HCT116 (cell line): Measurements from ENCODE around the gene DFFA. TPM values are rescaled to one million over a fixed set of nuclear protein-coding genes. Genes with fewer than 3 reads are reported as not detected.

Experiments
- ATAC-seq: fragments of 200-7000 bp; cut with Tn5 transposase; 2 replicates; pipeline ENCODE4 v1.9.1; 2020; ENCODE audit warnings: mild to moderate bottlenecking, moderate library complexity
- BruUV-seq: library from RNA; stranded (reverse); fragments of 400-500 nt; replicated peaks from 2 replicates; lab custom pipeline; 2021; lab: Mats Ljungman, UMichigan
- CTCF ChIA-PET: fragments of 300-600 bp; sonication (Branson Sonifier 250); formaldehyde crosslinking; loops from one replicate; lab custom pipeline; 2021; ENCODE audit warnings: antibody characterized with exemption; lab: Charles Lee
- POLR2A ChIA-PET: fragments of 300-600, 350-600 bp; sonication (Branson Sonifier 250); formaldehyde crosslinking; loops from one replicate; lab custom pipeline; 2021; ENCODE audit warnings: antibody characterized with exemption; lab: Charles Lee
- RAD21 ChIA-PET, 2 experiments: fragments of 300-600 bp; sonication (Branson Sonifier 250); formaldehyde crosslinking; loops; one replicate each; lab custom pipeline; 2023; ENCODE audit warnings: low total read pairs in 2 of 2; ENCODE audit not compliant: uncharacterized antibody in 2 of 2, unreplicated experiment in 2 of 2, low non-redundant PET in 1 of 2; lab: Charles Lee
- DNase-seq: peaks from one replicate; pipeline ENCODE4 v3.0.0-alpha.2; 2010; ENCODE audit warnings: low read depth, low spot score
- H2AFZ ChIP-seq: fragments of 200-600 bp; shearing (Covaris generic), sonication (generic); 2 replicates; pipeline ENCODE4 v1.6.1; 2017; ENCODE audit warnings: low read depth, mixed run types, mixed read lengths, antibody characterized with exemption, low read length; ENCODE audit not compliant: poor library complexity, severe bottlenecking
- H3K27ac ChIP-seq: 2 replicates; pipeline ENCODE4 v1.5.1; 2012; ENCODE audit warnings: low read depth, low read length
- H3K27me3 ChIP-seq: fragments of 200-600 bp; sonication (generic); 2 replicates; pipeline ENCODE4 v1.6.1; 2016; ENCODE audit warnings: mixed run types, low read length, mixed read lengths; ENCODE audit not compliant: insufficient read depth
- H3K36me3 ChIP-seq, 2 experiments: fragments of 200-500 bp in 1 of 2; fragments of 200-600 bp in 1 of 2; sonication (Bioruptor generic) in 1 of 2; sonication (generic) in 1 of 2; 2 replicates each; pipeline versions ENCODE4 v1.5.1 to v1.6.1; 2014 to 2016; ENCODE audit warnings: low read length in 2 of 2, inconsistent platforms in 1 of 2, mixed read lengths in 1 of 2, mixed run types in 1 of 2; ENCODE audit not compliant: insufficient read depth in 2 of 2, control insufficient read depth in 1 of 2
- H3K4me1 ChIP-seq, 2 experiments: fragments of 200-600 bp in 1 of 2; sonication (generic) in 1 of 2; 2 replicates each; pipeline versions ENCODE4 v1.5.1 to v1.6.1; 2012 to 2017; ENCODE audit warnings: low read length in 2 of 2, inconsistent platforms in 1 of 2, mild to moderate bottlenecking in 1 of 2, mixed read lengths in 1 of 2, mixed run types in 1 of 2, moderate library complexity in 1 of 2; ENCODE audit not compliant: insufficient read depth in 2 of 2, control insufficient read depth in 1 of 2
- H3K4me2 ChIP-seq: fragments of 200-600 bp; sonication (generic); 2 replicates; pipeline ENCODE4 v1.6.1; 2017; ENCODE audit warnings: mixed run types, low read length, mixed read lengths
- H3K4me3 ChIP-seq, 2 experiments: fragments of 200-600 bp in 1 of 2; sonication (generic) in 1 of 2; replicated peaks in 1 of 2; 2 replicates each; pipeline ENCODE4 v1.5.1; 2011 to 2016; ENCODE audit warnings: low read length in 2 of 2, control low read depth in 1 of 2, low read depth in 1 of 2, mild to moderate bottlenecking in 1 of 2, mixed read lengths in 1 of 2, mixed run types in 1 of 2
- H3K79me2 ChIP-seq: fragments of 200-600 bp; sonication (generic); 2 replicates; pipeline ENCODE4 v1.6.1; 2017; ENCODE audit warnings: mild to moderate bottlenecking, mixed run types, low read length, moderate library complexity, mixed read lengths; ENCODE audit not compliant: insufficient read depth
- H3K9ac ChIP-seq: fragments of 200-600 bp; sonication (generic); 2 replicates; pipeline ENCODE4 v1.6.1; 2016; ENCODE audit warnings: low read length, mixed read lengths
- H3K9me2 ChIP-seq: fragments of 200-600 bp; sonication (generic), shearing (Covaris generic); 2 replicates; pipeline ENCODE4 v1.6.1; 2017; ENCODE audit warnings: mixed run types, mild to moderate bottlenecking, moderate library complexity; ENCODE audit not compliant: insufficient read depth
- H3K9me3 ChIP-seq, 2 experiments: fragments of 200-500 bp in 1 of 2; fragments of 200-600 bp in 1 of 2; sonication (Bioruptor generic) in 1 of 2; sonication (generic) in 1 of 2; 2 replicates each; pipeline ENCODE4 v1.6.1; 2014 to 2017; ENCODE audit warnings: low read length in 2 of 2, mixed read lengths in 2 of 2, inconsistent platforms in 1 of 2, low read depth in 1 of 2, mild to moderate bottlenecking in 1 of 2, mixed run types in 1 of 2, moderate library complexity in 1 of 2; ENCODE audit not compliant: control insufficient read depth in 1 of 2, insufficient read depth in 1 of 2
- H4K20me1 ChIP-seq: fragments of 200-600 bp; sonication (generic), shearing (Covaris generic); 2 replicates; pipeline ENCODE4 v1.6.1; 2017; ENCODE audit warnings: mixed run types, mild to moderate bottlenecking, moderate library complexity; ENCODE audit not compliant: insufficient read depth
- ATF3 ChIP-seq: IDR thresholded peaks from 2 replicates; pipeline ENCODE4 v1.6.1; 2012
- CBX3 ChIP-seq: IDR thresholded peaks from 2 replicates; pipeline ENCODE4 v1.6.1; 2012; ENCODE audit warnings: low read depth
- CTCF ChIP-seq, 3 experiments: fragments of 200-600 bp in 1 of 3; sonication (generic) in 1 of 3; IDR thresholded peaks in 2 of 3; conservative IDR thresholded peaks in 1 of 3; 2 replicates each; pipeline ENCODE4 v1.5.1; 2012 to 2017; ENCODE audit warnings: low read depth in 2 of 3, low read length in 2 of 3, antibody characterized with exemption in 1 of 3, borderline replicate concordance in 1 of 3, control low read depth in 1 of 3, mild to moderate bottlenecking in 1 of 3, mixed read lengths in 1 of 3, mixed run types in 1 of 3, moderate library complexity in 1 of 3; ENCODE audit not compliant: insufficient read depth in 1 of 3
- EGR1 ChIP-seq: IDR thresholded peaks from 2 replicates; pipeline ENCODE4 v1.6.1; 2012; ENCODE audit warnings: low read depth
- ELF1 ChIP-seq: IDR thresholded peaks from 2 replicates; pipeline ENCODE4 v1.6.1; 2012; ENCODE audit warnings: low read depth, borderline replicate concordance
- EZH2 ChIP-seq: fragments of 200-600 bp; sonication (generic); IDR thresholded peaks from 2 replicates; pipeline ENCODE4 v1.6.1; 2017; ENCODE audit warnings: antibody characterized with exemption, mixed run types
- EZH2phosphoT487 ChIP-seq: fragments of 200-600 bp; IDR thresholded peaks from 2 replicates; pipeline ENCODE4 v1.6.1; 2018; ENCODE audit warnings: antibody characterized with exemption, borderline replicate concordance
- MAX ChIP-seq: IDR thresholded peaks from 2 replicates; pipeline ENCODE4 v1.6.1; 2012
- POLR2A ChIP-seq: IDR thresholded peaks from 2 replicates; pipeline ENCODE4 v1.7.0; 2011; ENCODE audit warnings: borderline replicate concordance; ENCODE audit not compliant: insufficient read depth, insufficient read length; ENCODE audit errors: extremely low read depth
- POLR2AphosphoS5 ChIP-seq: IDR thresholded peaks from 2 replicates; pipeline ENCODE4 v1.6.1; 2011; ENCODE audit warnings: mild to moderate bottlenecking, low read depth, low read length, moderate library complexity
- RAD21 ChIP-seq: IDR thresholded peaks from 2 replicates; pipeline ENCODE4 v1.6.1; 2012; ENCODE audit warnings: low read depth, mild to moderate bottlenecking
- REST ChIP-seq: IDR thresholded peaks from 2 replicates; pipeline ENCODE4 v1.6.1; 2012; ENCODE audit warnings: low read depth
- SP1 ChIP-seq: IDR thresholded peaks from 2 replicates; pipeline ENCODE4 v1.6.1; 2012; ENCODE audit warnings: low read depth
- TCF7L2 ChIP-seq: IDR thresholded peaks from 2 replicates; pipeline ENCODE4 v1.7.0; 2011; ENCODE audit warnings: borderline replicate concordance, inconsistent platforms; ENCODE audit not compliant: insufficient read depth, insufficient read length; ENCODE audit errors: extremely low read depth
- YY1 ChIP-seq: IDR thresholded peaks from 2 replicates; pipeline ENCODE4 v1.6.1; 2011; ENCODE audit warnings: low read length, low read depth, moderate library complexity, mild to moderate bottlenecking; ENCODE audit not compliant: insufficient replicate concordance; ENCODE audit errors: extremely low read depth
- ZBTB33 ChIP-seq: IDR thresholded peaks from 2 replicates; pipeline ENCODE4 v1.6.1; 2011; ENCODE audit warnings: mild to moderate bottlenecking, low read length, moderate library complexity; ENCODE audit not compliant: insufficient replicate concordance; ENCODE audit errors: extremely low read depth
- ZFX ChIP-seq: fragments of 450-650 bp; IDR thresholded peaks from 2 replicates; pipeline ENCODE4 v1.6.1; 2017
- ZNF274 ChIP-seq: fragments of 200-500 bp; sonication (Bioruptor generic); IDR thresholded peaks from 2 replicates; pipeline ENCODE4 v1.6.1; 2014; ENCODE audit warnings: mild to moderate bottlenecking, low read depth, low read length, inconsistent platforms
- intact Hi-C: fragments of 100-400 bp; cut with micrococcal nuclease; formaldehyde crosslinking; loops from 2 replicates; pipeline ENCODE4 v1.10.0; 2022
- total RNA-seq: library from RNA; stranded (reverse); gene quantifications from one replicate; pipeline ENCODE4 v1.2.1, GENCODE V29; 2021; ENCODE audit not compliant: unreplicated experiment

DFFA gene
- total RNA-seq, 1 experiment from 2014 or later = 67.7 TPM

- Histone ChIP-seq H3K27me3 (no peaks in the 10 kb centered on the region), H3K9me2 (no peaks in the 10 kb centered on the region), H3K9me3 (no peaks in the 10 kb centered on the region), H2AFZ (no peak overlapping the region), H3K79me2 (no peaks in the 10 kb centered on the region), H3K4me1 (no peaks in the 10 kb centered on the region; a peak in 1 of 4 replicates), H4K20me1 (no peaks in the 10 kb centered on the region), H3K4me3 (no peak overlapping the region), H3K27ac (no peak overlapping the region), H3K9ac (no peak overlapping the region), H3K36me3 (peaks cover 6% of the 10 kb centered on the region in 2 experiments; a peak in 2 of 4 replicates), H3K4me2 (no peak overlapping the region)
- CTCF ChIA-PET = no interaction called here
- RAD21 ChIA-PET = no interaction called here
- no TSS peak for BruUV-seq
- DNase-seq = no peak
- no peak for TF ChIP-seq TCF7L2
- TF ChIP-seq REST = no peak
- no peak for TF ChIP-seq EZH2phosphoT487
- no peak for TF ChIP-seq MAX
- TF ChIP-seq SP1 = no peak
- no peak for TF ChIP-seq ZBTB33
- no peak for TF ChIP-seq ZFX
- no peak for TF ChIP-seq POLR2AphosphoS5
- TF ChIP-seq ATF3 = no peak
- TF ChIP-seq EZH2 = no peak
- TF ChIP-seq EGR1 = no peak
- no peak for TF ChIP-seq ELF1
- no peak for TF ChIP-seq CBX3
- TF ChIP-seq YY1 = no peak
- TF ChIP-seq CTCF (IDR thresholded peaks at IDR 0.05 in 2 of 3, conservative IDR thresholded peaks at IDR 0.05 in 1 of 3; ENCODE audit: borderline replicate concordance in 1 of 3, insufficient read depth in 1 of 3, low read depth in 2 of 3, low read length in 2 of 3) = no peak
- no peak for TF ChIP-seq POLR2A
- no peak for TF ChIP-seq ZNF274
- TF ChIP-seq RAD21 = no peak
- intact Hi-C loops = no loop called here
- no peak for ATAC-seq
- POLR2A ChIA-PET = no interaction called here
Measured at GRCh38 chr1:10424034-10424433, 48.3 kb downstream of the DFFA start.
